Measurements from ENCODE around the gene LTBP1. TPM values are rescaled to one million over a fixed set of nuclear protein-coding genes. Genes with fewer than 3 reads are reported as not detected.
"Not testable (repeated sequence)": the region's sequence is repeated elsewhere in the genome, so short reads cannot be mapped to it uniquely, and the experiment has no call there.

LTBP1 gene
- total RNA-seq, 1 experiment from 2014 or later = 1.2 TPM

DNA sequence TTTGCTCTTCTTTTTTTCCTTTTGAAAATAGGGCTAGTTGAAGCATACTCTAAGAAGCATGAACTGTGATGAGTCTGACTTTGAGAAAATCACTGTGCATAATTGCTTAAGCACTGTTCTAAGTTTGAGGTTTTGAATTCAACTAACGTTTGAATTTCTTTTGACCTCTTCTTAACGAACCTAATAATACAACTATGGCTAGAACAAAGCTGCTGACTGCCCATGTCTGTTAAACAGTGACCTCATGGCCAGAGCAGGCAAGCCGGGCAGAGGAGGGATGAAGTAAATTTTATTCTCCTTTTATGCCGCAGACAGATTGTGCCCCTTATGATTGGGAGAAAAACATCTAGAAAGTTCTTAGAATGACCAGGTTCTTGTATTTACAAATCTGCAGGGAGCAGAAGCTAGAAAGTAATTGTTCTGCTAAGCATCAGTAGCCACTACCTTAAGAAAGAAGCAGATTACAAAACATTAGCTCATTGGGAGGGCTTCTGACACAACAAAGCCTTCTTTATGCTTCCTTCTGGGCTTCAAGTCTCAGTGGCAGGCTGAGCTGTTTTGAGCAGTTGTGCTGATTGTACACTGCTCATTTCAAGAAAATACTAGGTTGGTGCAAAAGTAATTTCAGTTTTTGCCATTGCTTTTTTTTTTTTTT, 431.9 kb downstream of the LTBP1 start:
- DNase-seq (ENCODE audit: low spot score) = no peak

DNA sequence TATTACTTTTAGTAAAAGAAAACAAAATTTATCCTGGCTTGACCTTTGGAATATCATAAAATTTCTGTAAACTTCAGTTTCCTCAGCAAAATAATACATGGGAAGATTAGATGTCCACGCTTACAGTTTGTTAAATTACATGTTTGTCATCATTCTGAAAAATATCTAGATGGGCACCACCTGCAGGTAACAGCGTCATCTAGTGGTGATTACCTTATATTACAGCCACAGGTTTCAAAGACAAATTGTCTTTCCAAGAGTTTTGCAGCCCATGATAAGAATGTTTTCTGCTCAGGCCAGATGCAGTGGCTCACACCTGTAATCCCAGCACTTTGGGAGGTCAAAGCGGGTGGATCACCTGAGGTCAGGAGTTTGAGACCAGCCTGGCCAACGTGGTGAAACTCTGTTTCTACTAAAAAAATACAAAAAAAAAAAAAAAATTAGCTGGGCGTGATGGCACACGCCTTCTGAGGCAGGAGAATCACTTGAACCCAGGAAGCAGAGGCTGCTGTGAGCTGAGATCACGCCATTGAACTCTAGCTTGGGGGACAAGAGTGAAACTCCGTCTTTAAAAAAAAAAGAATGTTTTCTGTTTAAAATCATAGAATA, 433.4 kb downstream of the LTBP1 start:
- peak; percentile 6 for DNase-seq (ENCODE audit: low spot score)

DNA sequence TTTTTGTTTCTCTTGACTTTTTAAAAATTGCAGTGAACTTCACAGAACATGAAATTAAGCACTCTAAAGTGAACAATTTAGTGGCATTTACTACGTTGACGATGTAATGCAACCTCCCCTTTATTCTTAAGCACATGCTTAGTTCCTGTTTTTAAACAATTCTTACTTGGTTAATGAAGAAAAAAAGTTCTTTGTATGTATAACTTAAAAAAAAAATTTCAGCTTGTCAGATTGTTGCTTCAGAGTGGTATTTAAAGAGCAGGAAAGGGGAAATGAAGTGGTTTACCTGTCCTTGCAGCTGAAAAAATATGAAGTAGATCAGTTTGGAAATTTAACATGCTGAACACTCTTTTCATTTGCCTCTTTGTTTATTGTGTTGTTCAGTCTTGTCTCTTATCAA, 434.0 kb downstream of the LTBP1 start:
- no peak for DNase-seq (ENCODE audit: low spot score)

DNA sequence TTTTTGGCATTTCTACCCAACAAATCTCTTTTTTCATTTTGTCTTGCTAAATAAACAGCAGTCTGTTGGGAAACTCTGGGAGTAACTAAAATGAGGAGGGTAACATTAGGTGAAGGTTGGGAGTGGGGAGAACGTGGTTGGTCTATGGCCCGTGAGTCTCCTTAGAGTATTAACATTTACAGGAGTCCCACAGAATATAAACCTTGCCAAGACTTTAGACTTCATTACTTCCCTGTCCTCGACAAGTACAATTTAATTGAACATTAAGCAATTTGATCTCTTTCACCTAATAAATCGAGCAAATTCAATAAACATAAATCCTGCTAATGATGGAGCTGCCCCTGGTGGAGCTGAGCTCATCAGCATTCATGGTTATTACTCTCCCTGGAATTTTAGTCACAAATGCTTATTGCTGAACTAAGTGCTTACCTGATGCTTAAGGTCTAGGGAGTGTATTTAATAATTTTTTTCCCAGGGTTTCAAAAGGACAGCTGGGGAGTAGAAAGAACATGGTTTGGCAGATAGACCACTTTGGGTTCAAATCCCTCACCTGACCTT, 434.6 kb downstream of the LTBP1 start:
- DNase-seq (ENCODE audit: low spot score) = no peak

DNA sequence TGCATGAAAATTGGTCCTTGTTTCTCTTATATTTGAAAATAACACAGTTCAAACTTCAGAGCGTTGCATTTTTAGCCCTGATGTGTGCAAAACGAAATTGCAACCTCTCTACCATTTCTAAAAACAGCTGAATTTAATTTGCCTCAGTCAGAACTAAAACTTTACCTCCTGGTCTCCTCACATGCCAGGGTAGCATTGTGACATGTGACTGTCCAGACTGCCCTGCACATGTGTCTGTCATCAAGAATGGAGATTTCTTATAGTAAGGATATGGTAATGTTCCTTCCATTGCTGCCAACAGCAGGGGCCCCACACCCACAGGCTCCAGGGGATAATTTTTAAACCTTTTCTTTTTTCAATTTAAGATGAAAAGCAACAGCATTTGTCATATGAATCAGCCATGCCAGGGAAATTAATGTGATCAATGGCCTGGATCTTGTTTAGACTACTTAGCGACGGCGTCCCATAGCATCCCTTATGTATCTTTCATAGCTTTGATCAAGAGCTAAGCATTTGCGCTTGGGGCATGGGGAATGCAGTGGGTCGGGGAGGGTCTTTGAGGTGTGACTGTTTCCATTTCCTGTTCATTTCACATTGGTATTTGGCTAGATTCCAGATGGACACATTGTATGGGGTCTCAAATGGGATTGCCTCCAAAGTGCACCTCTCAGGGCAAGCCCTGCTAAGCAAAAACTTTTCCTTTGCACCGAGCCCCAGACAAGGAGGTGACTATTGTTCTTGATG, 437.3 kb downstream of the LTBP1 start:
- DNase-seq (ENCODE audit: low spot score) = no peak

DNA sequence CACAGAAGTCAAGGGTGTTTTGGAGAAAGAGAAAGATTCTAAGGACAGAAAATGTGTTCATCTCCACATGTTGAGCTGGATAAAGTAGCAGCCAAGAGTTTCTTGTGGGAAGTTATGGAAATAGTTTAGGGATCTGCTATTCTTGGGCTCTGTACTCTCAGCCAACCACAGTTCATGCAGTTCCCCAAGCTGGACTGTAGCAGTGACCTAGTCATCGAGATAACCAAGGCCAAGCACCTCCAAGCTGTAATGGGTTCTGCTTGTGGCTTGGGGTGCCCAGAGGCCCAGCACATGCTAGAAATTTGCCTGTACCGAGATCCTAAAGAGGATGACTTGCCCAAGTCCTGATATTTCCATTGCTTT, 437.8 kb downstream of the LTBP1 start:
- no peak for DNase-seq (ENCODE audit: low spot score)

DNA sequence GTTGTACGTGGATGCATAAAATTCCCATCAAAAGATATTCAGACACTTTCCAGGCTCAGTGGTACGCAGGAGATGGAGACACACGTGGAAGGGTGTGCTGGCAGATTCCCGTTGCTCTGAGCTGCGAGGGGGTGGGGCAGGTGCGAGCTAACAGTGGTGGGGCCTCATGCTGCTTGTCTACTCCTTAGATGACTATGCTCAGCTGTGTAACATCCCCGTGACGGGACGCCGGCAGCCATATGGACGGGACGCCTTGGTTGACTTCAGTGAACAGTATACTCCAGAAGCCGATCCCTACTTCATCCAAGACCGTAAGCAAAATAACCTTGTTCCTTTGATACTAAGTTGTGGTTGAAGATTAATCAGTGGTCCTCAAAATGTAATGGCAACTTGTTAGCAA, 442.2 kb downstream of the LTBP1 start:
- DNase-seq (ENCODE audit: low spot score) = no peak

DNA sequence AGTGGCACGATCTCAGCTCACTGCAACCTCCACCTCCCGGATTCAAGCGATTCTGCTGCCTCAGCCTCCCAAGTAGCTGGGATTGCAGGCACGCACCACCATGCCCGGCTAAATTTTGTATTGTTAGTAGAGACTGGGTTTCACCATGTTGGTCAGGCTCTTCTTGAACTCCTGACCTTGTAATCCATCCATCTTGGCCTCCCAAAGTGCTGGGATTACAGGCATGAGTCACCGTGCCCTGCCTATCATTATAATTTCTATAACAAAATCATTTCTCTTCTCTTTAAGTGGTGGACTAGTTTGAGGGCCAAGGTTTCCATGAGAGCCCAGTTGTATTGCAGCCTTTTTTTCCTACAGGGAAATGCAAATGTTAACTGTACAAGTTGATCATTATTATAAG, 442.9 kb downstream of the LTBP1 start:
- DNase-seq (ENCODE audit: low spot score) = not testable (repeated sequence)

DNA sequence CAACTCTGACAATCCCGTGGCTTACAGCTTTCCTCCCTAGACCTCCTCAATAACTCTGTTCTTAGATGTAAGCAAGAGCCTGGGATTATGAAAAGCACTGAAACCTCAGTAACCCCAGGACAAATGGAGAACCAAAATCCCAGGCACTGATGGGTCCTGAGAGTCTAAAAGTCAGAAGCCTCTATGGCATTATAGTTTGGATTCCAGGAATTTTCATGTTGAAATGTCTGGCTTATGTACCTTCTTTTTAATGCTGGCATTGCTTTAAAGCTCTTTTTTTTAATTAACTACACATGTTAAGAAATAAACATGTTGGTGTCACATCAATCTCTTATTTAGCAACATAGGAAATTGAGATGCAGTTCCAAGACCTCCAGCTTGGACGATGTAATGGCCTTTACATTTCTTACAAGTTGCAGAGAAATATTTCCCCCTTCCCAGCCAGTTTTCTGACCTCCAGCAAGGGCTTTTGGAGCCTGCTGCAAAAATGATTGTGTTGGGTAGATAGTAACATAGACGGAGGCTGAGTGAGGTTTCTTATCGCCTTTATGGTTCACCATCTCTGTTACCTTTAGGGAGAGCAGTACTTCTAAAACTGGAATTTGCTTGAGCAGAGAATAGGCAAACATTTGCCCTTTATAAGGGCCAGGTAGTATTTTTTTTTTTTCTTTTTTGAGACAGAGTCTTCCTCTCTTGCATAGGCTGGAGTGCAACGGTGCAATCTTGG, 444.9 kb downstream of the LTBP1 start:
- DNase-seq (ENCODE audit: low spot score) = no peak

DNA sequence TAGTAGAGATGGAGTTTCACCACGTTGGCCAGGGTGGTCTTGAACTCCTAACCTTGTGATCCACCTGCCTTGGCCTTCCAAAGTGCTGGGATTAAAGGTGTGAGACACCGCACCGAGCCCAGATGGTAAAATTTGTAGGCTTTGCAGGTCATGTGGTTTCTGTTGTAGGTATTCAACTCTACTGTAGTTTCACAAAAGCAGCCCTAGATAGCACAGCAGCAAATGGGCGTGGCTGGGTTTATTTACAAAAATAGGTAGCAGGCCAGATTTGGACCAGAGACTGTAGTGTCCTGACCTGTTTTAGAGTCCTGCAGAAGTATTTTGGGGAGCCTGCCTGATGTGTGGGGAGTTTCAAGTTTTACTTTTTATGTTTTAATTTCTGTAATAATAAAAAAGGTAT, 445.6 kb downstream of the LTBP1 start:
- no peak for DNase-seq (ENCODE audit: low spot score)

DNA sequence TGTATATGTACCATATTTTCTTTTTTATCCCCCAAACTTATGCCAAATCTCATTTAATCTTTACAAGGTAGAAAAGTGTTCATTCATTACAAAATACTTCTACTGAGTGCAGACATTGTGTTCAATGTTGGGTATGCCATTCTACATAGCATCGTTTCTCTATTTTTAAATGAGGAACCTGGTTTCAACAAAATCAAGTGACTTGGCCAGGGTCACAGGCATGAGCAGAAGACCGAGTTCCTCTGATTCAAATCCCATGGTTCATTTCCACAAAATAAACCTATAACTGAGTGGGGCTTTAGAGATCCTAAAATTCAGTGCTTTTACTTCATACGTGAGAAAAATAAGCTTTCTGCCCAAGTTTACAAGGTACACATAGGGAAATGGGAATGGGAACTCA, 448.3 kb downstream of the LTBP1 start:
- DNase-seq (ENCODE audit: low spot score) = no peak

DNA sequence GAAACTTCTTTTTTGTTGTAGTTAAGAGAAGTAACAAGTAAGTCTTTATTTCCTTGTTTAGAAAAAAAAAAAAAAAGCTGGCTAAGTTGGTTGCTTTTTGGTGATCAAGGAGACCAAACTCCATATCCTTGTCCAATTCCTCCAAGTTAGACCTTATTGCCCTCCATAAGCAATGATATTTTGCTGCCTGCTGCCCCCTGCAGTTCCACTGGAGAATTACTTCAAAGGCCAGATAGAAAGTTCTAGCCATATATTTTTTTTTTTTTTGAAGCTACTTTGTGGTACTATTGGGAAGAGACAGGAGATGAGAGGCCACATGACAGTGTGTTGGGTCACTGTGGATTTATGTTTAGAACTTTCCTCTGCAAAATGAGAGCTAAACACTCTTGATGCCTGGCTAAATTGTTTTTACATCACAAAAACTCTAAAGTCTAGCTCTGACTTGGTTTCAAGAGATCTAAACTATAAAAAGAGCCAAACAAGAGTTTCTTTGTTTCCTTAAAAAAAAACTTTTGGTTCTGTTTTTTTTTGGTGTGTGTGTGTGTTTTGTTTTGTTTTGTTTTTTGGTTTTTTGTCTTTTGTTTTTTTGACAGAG, 449.0 kb downstream of the LTBP1 start:
- peak; percentile 67 for DNase-seq (ENCODE audit: low spot score)

DNA sequence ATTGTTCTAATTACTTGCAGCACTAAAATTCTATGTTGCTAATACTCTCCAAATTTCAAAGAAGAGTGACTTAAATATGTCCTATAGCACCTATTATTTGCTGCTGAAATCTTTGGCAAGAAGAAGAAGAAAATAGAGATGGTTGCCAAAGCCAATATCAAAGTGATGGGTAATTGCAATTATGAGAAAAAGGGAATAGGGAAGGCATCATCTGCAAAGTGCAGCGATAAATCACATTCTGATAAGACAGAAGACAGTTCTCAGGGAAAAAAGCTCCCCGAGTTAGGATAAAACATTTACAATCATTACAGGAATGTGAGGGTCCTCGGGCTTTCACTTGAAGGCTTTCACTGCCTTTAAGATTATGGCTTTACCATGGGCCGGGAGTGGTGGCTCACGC, 457.6 kb downstream of the LTBP1 start:
- no peak for DNase-seq (ENCODE audit: low spot score)

DNA sequence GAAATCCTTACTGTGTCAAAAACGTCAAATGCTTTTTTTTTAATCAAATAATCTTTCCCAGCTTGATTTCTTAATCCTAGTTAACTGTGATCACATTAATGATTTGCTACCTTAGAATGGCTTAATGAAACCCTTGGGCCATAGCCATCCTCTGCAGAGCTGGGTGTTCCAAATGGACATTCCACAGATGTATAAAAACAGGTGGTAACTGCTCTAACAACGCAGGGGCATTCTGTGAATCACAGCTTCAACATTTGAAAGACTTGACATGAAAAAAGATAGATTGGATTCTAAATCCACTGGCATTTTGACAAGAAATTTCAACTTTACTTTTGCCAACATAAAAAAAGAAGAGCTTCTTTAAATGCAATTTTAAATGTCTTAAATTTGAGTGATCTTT, 459.9 kb downstream of the LTBP1 start:
- DNase-seq (ENCODE audit: low spot score) = no peak

DNA sequence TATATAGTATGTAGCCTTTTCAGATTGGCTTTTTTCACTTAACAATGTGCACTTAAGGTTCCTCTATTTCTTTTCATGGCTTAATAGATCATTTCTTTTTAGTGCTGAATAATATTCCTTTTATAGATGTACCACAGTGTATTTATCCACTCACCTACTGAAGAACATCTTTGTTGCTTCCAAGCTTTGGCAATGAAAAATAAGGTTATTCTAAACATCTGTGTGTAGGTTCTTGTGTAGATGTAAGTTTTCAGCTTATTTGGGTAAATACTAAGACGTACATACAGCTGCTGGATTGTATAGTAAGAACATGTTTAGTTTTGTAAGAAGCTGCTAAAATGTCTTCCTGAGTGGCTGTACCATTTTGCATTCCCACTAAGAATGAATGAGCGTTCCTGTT, 461.4 kb downstream of the LTBP1 start:
- no peak for DNase-seq (ENCODE audit: low spot score)

DNA sequence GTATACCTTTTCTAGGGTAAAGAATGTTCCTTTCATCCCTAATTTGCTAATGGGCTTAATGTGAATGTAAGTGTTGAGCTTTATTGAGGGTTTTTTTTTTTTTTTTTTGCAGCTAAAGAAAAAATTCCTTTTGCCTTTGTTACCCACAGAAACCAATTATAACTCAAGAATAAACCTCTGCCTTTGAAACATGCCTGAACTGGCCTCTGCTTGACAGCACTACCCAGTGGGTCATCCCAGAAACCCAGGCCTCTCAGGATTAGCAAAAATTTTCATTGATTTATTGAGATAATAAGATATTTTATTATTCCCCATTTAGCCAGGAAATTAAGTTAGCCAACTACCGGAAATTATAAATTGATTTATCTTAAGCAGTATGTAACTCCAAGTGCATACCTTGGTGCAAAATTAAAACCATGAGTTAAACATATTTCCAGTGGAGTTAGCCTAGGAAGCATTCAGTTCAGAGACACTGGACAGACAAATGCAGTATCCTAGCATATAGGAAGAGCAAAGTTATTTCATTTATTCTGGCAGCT, 462.7 kb downstream of the LTBP1 start:
- DNase-seq (ENCODE audit: low spot score) = no peak

DNA sequence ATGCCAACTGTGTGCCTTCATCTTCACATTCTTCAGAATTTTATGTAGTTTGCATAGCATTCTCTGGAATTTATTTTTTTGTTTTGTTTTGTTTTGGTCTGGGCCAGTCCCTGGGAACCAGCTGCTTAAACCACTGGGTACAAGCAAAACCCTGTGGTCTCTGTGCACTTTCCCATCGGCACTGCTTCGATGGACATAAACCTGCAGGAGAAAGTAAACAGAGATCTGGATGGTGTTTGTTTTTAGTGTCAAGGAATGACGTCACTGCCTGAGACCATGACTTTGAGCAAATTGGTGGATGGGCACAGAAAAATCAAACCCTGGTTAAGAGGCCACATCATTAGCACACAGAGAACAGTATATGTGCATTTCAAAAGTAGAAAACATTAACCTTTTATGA, 465.0 kb downstream of the LTBP1 start:
- DNase-seq (ENCODE audit: low spot score) = no peak

DNA sequence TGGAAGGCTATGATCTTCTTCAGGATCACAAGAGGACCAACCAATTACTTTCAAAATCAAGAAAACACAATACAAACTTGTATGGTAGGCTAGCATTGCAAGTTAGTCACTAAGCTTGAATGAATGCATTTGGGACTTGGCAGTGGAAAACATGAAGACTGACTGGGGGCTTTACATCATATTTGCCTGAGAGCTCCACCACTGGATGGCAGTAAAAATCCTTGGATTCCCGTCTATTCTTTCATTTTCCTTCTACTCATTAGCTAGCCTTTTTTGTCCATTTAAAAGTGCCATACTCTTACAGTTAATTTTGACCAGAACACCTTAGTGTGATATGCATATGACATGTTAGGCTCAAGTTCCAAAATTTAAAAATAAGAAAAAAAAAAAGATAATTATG, 466.2 kb downstream of the LTBP1 start:
- DNase-seq (ENCODE audit: low spot score) = peak; percentile 45

DNA sequence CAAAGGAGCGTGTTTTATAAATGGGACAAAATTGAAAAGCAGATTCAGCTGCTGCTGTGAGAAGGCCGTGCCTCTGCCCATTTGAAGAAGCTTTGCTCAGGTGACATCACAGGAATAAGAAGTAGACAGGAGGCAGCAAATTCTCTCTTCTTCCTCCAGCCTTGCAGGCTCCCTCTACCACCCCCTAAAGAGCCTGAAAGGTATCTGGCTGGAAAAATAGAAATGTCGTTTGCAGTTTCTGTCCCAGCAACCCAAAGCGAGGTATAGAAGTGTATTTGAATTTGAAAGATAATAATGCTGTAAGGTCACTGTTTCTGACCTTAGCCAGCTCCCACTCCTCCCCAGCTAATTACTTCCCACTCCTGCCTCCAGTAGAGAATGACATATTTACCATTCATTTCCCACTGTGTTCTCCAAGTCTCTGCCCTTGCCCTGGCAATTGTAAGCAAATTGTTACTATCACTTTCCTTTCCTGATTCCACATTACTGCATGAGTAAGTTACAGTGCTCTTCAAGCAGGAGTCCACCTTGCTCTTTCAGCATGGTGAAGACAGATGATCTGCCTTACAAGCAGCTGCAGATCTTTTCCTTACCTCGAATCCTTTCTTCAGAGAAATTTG, 472.9 kb downstream of the LTBP1 start:
- no peak for DNase-seq (ENCODE audit: low spot score)

DNA sequence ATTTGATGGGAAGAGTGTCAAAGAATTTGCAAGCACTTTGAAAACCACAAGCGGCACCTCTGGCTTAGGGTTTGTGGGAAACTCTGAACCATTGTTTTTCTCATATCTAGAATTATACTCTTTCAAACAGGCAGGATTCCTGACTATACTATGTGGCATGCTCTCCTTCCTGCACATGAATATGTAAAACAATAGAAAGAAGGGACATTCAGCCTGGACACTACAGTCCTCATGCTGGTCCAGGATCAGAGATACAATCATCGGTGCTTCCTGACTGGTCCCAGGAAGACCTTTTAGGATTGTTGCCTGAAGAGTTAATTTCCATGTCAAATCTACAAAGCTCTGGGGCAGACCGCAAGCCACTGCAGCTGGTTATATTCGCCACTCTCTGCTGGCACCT, 474.0 kb downstream of the LTBP1 start:
- DNase-seq (ENCODE audit: low spot score) = no peak

DNA sequence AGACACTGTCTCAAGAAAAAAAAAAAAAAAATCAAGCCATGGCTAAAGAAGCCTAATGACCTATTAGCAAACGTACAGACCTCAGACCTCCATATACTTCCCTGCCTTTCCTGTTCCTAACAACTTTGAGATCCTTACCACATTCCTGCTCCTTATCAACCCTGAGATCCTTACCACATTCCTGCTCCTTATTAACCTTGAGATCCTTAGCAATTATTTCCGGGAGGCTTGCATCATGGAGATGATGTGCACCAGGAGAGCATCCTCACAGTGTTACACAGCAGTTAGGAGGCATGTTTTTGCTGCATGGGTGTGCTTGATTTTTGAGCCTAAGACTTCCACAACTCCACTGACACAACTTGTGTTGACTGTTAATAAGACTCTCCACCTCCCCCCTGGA, 475.1 kb downstream of the LTBP1 start:
- DNase-seq (ENCODE audit: low spot score) = no peak
